Measurements from ENCODE around the gene SLC18B1. TPM values are rescaled to one million over a fixed set of nuclear protein-coding genes. Genes with fewer than 3 reads are reported as not detected.

SLC18B1 gene
- total and polyA plus RNA-seq, 10 of the 15 experiments (the other 5 are each of a cell fraction or from before 2014, with no cell fraction given) = 3.5 to 11.8 (median 7.1) TPM

DNA sequence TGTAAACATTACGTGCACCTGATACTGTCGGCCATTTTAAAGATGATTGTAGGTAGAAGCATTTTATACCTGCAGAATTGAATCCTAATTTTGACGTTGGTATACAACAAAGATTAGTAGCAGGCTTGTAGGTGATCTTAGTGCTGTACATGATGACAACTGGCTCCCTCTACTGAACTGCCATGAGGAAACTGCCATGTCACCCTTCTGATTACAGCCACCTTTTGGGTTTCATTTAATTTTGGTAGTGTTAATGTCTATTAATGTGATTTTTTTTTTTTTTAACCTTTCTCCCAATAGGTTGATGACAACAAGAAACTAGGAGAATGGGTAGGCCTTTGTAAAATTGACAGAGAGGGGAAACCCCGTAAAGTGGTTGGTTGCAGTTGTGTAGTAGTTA, 18.2 kb upstream of the SLC18B1 start (continued):
- TF ChIP-seq, protein P1, sequence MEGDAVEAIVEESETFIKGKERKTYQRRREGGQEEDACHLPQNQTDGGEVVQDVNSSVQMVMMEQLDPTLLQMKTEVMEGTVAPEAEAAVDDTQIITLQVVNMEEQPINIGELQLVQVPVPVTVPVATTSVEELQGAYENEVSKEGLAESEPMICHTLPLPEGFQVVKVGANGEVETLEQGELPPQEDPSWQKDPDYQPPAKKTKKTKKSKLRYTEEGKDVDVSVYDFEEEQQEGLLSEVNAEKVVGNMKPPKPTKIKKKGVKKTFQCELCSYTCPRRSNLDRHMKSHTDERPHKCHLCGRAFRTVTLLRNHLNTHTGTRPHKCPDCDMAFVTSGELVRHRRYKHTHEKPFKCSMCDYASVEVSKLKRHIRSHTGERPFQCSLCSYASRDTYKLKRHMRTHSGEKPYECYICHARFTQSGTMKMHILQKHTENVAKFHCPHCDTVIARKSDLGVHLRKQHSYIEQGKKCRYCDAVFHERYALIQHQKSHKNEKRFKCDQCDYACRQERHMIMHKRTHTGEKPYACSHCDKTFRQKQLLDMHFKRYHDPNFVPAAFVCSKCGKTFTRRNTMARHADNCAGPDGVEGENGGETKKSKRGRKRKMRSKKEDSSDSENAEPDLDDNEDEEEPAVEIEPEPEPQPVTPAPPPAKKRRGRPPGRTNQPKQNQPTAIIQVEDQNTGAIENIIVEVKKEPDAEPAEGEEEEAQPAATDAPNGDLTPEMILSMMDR (IDR thresholded peaks at IDR 0.05 in 2 of 3, conservative IDR thresholded peaks at IDR 0.05 in 1 of 3; ENCODE audit: control insufficient read depth in 2 of 3, extremely low read depth in 1 of 3, insufficient read depth in 1 of 3, low read depth in 3 of 3, low read length in 3 of 3) = peak in 2 of 3 experiments; percentile 23; a peak in 2 of 6 replicates
- TF ChIP-seq MXI1 (IDR thresholded peaks at IDR 0.05; ENCODE audit: low read depth, low read length) (0 out of 2 replicates have a peak, but pooled peaks have one; percentile 22), SREBF1 (IDR thresholded peaks at IDR 0.05; ENCODE audit: low read length) (no peak)
- TF ChIP-seq, protein P2, sequence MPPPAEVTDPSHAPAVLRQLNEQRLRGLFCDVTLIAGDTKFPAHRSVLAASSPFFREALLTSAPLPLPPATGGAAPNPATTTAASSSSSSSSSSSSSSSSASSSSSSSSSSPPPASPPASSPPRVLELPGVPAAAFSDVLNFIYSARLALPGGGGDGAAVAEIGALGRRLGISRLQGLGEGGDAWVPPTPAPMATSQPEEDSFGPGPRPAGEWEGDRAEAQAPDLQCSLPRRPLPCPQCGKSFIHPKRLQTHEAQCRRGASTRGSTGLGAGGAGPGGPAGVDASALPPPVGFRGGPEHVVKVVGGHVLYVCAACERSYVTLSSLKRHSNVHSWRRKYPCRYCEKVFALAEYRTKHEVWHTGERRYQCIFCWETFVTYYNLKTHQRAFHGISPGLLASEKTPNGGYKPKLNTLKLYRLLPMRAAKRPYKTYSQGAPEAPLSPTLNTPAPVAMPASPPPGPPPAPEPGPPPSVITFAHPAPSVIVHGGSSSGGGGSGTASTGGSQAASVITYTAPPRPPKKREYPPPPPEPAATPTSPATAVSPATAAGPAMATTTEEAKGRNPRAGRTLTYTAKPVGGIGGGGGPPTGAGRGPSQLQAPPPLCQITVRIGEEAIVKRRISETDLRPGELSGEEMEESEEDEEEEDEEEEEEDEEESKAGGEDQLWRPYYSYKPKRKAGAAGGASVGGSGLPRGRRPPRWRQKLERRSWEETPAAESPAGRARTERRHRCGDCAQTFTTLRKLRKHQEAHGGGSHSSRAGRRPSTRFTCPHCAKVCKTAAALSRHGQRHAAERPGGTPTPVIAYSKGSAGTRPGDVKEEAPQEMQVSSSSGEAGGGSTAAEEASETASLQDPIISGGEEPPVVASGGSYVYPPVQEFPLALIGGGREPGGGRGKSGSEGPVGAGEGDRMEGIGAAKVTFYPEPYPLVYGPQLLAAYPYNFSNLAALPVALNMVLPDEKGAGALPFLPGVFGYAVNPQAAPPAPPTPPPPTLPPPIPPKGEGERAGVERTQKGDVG (CRISPR knock-in tag; IDR thresholded peaks at IDR 0.05) = no peak

Data from GM12878 (cell line).